Stimulated activated CD4-positive, alpha-beta T cell treated with anti-CD3 and anti-CD28 coated beads, Interleukin-15, amount 100 ng/mL, for 24 hours (primary cell): ENCODE results near the gene FXR1.
"Not testable (repeated sequence)": the region's sequence is repeated elsewhere in the genome, so short reads cannot be mapped to it uniquely, and the experiment has no call there.

Source experiments
- DNase-seq: peaks from one replicate; pipeline ENCODE4 v3.0.0-alpha.2; 2020

The FXR1 gene

DNA sequence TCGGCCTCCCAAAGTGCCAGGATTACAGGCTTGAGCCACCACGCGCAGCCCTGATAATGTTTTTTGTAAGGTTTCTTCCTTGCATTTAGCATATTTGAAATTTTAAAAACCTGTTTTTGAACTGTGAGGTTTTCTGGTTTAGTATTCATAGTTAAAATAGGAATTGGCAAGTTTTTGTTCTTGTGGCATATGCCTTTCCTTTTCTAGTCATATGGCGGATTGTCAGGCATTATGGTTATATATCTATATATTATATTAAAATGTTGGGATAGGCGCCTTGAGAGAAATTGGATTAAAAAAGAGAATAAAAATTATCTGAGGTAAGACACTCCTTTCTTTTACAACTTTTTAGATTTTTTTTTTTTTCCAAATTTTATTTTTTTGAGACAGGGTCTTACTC is 28.4 kb downstream of the FXR1 start:
- no peak for DNase-seq

DNA sequence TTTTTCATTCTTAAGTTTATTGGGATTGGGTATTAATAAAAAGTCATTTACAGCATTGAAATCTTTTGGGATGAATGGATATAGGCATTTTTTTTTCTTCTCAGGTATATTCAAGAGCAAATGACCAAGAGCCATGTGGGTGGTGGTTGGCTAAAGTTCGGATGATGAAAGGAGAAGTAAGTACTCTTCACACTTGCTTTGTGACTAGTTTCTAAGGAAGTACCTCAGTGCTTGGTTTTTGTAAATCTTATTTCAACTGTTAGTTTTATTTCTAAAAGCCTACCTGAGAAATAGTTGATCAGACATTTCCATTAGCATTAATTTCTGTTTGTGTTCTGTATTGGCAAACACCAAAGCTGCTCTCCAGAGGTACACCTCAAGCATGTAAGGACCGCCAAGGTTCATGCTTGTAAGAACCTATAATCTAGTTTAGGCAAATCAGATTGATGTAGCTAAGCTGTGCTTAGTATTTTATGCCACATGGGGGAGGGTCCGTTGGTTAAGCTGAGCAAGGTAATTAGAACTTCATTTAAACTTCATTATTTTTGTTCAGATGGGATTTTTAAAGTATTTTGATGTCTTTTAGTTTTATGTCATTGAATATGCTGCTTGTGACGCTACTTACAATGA is 35.4 kb downstream of the FXR1 start:
- no peak for DNase-seq

DNA sequence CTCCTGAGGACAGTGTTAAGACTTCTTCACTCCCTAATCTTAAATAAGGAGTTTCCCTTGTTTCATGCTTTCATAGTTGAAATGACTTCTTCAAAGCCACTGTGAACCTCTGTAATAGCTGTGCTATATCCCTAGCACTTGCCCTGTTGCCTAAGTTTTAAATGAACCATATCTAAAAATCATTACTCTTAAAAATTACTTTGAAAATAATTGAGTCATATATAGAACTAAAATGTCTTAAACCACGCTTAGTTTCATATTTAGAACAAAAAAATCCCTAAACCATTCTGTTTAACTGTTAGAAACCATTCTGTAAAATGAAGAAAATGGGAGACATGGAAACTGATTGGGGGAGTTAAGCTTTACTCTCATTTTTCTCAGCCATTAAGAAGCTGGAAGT is 47.2 kb downstream of the FXR1 start:
- DNase-seq, result no peak

DNA sequence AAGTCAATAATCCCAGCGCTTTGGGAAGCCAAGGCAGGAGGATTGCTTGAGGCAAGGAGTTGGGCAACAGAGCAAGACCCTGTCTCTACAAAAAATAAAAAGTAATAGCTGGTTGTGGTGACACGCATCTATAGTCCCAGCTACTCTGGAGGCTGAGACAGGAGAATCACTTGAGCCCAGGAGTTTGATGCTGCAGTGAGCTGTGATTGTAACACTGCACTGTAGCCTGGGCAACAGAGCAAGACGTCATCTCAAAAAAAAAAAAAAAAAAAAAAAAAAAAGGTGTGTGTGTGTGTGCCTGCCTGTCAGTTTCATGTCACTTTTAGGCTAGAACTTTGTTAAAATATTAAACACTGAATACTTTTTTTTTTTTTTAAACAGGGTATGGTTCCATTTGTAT is 48.6 kb downstream of the FXR1 start:
- no peak for DNase-seq

DNA sequence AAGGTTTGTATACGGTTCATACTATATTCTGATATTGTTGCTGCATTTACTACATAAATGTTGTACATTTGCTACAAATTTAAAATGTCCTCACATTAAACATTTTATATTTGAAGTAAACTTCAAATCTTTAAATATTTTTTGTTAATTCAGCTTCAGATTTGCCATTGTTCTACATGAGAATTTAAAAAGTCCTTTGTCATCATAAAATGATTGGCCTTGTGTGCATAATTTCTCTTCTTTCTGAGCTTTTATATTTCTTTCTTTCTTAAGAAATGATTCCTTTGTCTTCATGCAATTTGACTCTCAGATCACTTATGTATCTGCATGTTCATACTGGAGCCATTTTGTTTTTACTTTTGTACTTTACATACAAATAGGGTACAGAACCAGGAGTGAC is 49.1 kb downstream of the FXR1 start:
- no peak for DNase-seq

DNA sequence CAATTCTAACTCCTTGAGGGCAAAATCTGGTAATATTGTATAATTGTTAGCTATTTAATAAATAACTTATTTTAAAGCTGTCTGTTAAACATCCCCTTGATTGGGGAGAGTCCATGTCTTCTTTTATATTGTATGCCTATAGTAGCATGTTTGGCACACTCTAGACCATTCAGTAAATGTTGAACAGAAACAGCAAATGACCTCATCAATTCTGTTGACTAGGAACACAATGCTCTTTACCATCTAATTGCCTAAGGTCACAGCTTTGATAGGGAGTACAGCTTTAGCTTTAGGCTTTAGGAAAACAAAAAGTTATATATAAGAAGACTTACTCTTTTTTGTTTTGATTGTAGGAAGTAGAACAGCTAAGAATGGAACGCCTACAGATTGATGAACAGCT is 50.1 kb downstream of the FXR1 start:
- DNase-seq, result no peak

DNA sequence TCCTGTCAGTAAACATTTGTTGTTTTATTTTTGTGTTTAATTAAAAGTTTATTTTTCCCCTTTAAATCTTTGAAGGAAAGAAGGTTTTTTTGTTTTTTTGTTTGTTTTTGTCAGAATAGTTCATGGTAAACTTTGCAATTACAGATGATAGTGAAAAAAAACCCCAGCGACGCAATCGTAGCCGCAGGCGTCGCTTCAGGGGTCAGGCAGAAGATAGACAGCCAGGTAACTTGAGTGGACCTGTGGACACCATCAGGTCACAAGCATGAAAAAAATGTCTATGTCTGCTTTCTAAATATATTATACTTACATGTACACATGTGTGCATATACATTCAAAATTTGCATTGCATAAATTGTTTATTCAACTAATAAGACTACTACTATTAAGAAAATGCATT is 58.5 kb downstream of the FXR1 start:
- DNase-seq, result no peak

DNA sequence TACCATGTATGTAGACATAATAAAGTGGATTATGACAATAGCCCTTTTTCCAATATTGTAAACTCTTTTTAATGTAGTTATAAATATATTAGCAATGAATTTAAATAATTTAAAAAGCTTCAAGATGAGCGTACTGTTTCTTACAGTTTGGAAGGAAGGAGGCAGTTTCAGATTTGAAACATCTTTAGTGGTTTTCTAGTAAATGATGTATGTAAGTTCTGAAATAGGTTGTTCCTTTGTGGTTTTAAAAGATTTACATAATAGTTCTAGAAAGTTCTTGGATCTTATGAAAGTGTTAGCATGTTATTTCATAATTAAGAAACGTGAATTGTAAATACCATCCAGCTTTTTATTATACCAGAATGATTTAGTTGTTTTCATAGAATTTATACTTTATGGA is 61.1 kb downstream of the FXR1 start:
- no peak for DNase-seq

DNA sequence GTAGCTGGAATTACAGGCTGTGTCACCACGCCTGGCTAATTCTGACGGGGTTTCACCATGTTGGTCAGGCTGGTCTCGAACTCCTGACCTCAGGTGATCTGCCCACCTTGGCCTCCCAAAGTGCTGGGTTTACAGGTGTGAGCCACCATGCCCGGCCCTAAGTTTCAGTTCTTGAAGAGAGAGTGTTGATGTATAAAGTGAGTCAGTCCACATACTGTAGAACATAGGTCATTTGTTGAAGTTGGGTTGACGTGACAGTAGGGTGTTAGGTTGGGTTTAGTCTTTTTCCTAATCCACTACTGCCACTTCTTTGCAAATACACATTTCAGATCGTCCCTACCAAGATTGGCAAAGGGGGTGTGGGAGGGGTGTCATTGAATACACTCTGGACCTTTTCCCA is 61.8 kb downstream of the FXR1 start:
- no peak for DNase-seq

DNA sequence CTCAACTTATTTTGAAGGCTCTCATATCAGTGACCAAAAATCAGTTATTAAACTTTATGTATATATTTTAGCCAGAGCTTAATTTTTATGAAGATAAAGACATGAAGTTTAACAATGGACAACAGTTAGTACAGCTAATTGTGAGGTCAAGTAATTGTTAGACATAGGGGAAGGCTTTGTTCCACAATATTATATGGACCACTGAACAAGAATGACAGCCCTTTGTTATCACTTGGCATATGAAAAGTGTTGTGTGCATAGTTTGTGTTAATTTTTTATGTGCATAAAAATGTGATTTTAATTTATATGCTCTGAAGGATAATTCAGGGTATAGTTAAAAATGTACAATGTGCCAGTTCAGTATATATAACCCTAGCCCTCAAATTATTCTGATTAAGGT is 65.0 kb downstream of the FXR1 start:
- no peak for DNase-seq

DNA sequence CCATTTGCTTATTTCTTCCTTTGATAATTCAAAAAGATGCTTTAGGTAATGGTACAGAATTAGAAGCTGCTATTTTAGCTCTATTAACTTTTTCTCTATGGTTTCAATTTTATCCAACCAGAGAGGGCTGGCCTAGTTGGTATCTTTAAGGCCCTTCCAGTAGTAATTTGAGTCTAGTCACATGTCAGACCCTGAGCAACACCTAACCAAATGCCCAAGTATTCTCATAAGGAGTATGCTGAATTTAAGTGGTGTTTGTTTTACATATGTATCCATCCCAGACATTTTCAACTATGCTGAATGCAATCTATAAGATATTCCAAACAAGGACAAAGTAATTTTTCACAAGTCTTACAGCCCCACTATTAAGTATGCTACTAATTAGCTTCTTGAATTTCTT is 67.5 kb downstream of the FXR1 start:
- no peak for DNase-seq

DNA sequence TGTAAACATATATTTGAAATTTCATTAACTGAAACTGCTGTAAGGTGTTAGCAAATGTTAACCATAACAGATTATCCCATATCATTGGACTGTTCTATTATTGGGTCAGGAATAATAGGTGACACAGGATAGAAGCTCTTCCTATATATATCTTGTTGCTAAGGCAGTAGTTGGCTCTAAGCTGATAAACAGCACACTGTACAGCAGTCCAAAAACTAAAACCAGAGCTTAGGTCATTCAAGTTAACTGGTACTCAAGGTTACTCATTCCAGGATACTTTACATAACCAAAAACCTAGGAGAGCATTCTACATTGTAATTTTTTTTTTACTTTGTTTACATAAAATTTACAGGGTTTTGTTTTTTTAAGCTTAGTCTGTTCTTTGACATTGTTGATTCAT is 68.1 kb downstream of the FXR1 start:
- no peak for DNase-seq

DNA sequence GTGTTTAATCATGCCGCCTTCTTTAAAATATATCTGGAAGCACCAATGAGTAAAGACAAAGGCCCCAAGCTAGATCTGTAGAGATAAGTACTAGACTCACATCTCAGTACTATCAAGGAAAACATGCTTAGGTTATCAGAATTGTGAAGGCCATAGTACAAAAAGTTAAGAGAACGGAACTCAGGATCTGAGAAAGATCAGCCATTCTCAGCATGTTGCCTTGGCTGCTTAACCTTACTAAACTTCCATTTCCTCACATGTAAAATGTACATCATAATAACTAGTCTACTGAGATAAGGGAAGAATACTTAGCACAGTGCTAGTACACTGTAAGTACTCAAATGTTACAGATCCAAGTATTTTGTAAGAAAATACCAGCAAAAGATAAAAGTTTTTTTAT is 69.4 kb downstream of the FXR1 start:
- no peak for DNase-seq

DNA sequence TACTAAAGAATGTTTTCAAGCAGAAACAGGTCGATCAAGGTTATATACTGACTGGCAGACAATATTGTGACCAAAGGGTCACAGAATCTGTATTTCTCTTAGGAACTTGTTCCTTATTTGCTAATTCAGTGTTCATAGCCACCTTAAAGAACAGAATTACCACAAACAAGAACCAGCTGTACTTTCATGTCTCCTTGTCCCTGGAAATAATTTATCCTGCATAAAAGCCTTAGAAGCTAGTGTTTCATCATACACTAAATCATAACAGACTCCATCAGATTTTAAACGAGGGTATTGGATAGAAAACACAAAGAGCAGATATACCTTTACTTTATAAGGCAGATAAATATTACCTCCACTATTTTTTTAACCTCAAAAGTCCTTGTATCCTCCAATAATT is 70.7 kb downstream of the FXR1 start:
- no peak for DNase-seq

DNA sequence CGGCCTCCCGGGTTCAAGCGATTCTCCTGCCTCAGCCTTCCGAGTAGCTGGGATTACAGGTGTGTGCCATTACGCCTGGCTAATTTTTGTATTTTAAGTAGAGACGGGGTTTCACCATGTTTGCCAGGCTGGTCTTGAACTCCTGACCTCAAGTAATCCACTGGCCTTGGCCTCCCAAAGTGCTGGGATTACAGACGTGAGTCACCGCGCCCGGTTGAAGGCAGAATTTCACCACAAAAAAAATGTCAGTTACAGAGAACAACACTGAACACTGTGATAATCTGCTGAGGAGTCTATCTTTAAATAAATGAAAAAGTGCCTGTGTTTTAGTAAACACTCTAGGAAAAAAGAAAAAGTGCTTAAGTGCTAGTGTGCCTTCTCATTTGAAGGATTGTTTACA is 73.9 kb downstream of the FXR1 start:
- not testable (repeated sequence) for DNase-seq

DNA sequence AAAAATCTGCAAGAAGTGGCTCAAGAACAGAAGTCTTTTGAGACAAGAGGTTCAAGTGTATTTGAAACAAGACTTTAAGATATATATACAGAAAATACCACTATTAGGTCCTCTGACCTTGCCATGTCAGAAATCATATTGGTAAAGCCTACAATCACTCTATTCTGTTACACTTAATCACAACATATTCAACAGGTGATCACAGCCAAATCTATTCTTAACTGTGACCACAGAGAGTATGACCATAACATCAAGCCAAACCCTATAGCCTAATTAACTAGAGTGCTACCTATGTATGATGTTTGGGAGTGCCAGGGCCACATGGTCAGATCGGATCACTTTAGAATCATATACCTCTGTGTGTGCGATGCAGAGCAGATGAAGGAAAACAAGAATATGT is 74.9 kb downstream of the FXR1 start:
- DNase-seq, result no peak

DNA sequence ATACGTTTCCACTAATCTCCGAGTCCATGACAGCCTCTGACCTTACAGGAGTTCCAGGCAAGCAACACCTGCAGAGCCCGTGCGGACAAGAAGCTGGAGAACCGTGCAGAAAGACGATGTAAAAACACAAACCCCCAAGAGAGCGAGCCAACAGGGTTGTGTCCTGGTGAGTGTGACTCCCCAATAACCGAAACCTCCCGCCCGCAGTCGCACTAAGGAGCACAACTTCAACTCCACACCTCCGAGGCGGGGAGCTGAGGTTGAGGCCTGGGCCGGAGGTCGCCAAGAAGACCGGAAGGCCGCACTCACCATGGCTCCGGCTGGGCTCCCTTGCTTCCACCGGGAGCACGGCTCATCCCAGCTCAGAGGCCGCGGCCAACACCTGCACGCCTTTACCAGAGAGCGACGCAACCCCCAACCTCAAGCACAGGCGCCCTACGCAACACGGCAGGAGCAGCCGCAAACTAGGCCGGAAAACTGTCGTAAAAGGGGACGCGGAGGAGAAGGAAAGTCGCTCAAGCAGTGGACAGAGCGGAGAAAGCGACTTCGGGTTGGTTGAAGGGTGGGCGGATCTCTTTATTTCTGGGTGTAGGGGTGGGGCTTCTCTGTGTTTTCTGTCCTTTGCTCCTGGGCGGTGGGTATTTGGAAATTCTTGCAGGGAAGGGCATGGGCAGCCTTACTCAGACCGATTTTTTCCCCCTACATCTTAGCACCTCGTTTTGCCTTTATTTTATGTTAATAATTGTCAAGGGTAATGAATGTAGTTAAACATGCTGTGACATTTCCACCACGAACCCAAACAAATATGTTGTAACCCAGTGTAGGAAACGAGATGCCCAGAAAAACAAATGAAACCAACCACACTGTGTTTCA is 77.1 kb downstream of the FXR1 start, which contains the start of gene DNAJC19:
TSS of gene DNAJC19 (minus strand) at position 446 of the 873 bp plus-strand sequence. CDS start at position 312, 134 bp downstream.
- peak; percentile 92 for DNase-seq

DNA sequence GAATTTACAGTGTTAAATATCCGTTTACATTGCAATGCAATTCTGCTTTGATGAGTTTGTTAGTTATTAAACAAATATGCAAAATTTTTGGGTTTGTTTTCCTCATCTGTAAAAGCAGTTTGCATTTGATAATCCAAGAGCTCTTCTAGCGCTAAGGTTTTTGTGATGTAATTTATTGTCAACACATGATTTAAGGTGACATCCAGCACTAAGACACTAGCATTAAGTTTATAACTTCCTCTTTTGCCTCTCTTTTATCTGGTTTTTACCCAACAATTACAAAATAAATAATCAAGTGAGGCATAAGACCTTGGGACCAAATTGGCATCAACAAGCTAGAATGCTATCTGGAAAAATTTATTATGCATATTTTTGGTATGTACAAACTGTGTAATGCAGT is 78.0 kb downstream of the FXR1 start:
- no peak for DNase-seq

DNA sequence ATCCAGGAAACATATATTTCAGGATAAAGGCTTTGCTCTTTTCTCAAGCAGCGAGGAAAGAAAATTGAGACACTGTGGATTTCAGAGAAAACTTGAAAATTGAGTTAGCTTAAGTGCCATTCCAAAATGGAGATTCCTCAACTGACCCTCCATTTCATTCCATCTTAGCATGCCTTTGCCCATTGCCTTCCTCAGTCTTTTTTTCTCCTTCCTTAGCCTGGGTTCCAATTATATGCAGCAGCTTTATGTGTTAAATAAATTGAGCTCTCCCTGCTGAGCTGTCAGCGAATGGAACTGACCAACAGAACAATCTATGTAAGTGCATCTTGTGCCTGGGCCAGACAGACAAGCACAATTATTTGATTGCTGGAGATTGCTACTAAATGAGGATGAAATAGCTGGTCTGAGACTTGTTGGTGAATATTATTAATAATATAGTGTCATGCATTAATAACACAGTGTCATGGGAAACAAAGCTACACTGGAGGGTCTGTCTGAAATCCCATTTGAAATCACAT is 84.0 kb downstream of the FXR1 start:
- DNase-seq, result no peak

DNA sequence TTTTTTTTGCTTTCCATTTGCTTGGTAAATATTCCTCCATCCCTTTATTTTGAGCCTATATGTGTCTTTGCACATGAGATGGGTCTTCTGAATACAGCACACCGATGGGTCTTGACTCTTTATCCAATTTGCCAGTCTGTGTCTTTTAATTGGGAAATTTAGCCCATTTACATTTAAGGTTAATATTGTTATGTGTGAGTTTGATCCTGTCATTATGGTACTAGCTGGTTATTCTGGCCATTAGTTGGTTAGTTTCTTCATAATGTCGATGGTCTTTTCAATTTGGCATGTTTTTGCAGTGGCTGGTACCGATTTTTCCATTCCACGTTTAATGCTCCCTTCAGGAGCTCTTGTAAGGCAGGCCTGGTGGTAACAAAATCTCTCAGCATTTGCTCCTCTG is 89.9 kb downstream of the FXR1 start:
- DNase-seq, result not testable (repeated sequence)

DNA sequence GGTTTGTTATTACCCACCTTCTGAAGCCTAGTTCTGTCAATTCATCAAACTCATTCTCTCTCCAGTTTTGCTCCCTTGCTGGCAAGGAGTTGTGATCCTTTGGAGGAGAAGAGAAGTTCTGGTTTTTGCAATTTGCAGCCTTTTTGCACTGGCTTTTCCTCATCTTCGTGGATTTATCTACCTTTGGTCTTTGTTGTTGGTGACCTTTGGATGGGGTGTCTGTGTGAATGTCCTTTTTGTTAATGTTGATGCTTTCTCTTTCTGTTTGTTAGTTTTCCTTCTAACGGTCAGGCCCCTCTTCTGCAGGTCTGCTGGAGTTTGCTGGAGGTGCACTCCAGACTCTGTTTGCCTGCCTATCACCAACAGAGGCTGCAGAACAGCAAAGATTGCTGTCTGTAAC is 91.0 kb downstream of the FXR1 start:
- DNase-seq, result not testable (repeated sequence)

DNA sequence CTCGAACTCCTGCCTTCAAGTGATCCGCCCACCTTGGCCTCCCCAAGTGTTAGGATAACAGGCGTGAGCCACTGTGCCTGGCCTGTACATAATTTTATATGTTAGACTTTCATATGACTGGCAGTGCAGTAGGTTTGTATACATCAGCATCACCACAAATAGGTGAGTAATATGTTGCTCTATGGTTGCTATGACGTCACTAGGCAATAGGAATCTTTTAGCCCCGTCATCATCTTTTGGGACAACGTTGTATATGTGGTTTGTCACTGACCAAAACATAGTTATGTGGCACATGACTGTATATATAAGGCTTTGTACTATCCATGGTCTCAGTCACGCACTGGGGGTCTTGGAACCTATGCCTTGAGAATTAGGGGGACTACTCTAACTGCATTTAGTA is 94.1 kb downstream of the FXR1 start:
- no peak for DNase-seq

DNA sequence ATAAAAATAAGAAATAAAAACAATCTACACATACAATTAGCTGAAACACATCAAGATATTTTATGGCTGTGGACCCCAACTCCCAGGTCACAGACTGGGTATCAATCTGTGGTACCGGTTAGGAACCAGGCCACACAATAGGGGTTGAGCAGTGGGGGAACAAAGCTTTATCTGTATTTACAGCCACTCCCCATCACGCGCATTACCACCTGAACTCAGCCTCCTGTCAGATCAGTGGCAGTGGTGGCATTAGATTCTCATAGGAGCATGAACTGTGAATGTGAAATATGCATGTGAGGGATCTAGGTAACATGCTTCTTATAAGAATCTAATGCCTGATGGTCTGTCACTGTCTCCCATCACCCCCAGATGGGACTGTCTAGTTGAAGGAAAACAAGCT is 94.8 kb downstream of the FXR1 start:
- no peak for DNase-seq

DNA sequence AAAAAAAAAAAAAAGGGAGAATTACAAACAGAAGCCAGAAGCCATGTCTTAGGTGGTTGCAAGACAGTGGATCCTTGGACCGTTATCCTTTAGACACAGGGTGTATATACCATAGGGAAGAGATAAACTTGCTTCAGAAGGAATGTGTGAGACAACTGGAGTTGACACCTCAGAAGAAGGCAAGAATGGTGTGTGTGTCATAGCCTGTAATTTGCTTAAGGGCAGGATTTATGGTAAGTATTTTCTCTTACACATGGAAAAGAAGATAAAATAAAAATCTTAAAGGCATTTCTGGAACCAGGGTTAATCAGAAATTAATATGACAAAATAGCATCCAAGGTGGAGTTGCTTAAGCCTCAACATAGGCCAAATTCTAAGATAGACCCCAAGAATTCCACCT is 96.3 kb downstream of the FXR1 start:
- DNase-seq, result no peak
